GM19035 (cell line): Measurements from ENCODE around the gene SPPL2A.
"Not testable (repeated sequence)": the region's sequence is repeated elsewhere in the genome, so short reads cannot be mapped to it uniquely, and the experiment has no call there.

Source experiments
- ATAC-seq: cut with Tn5 transposase; IDR thresholded peaks from one replicate; pipeline ENCODE4 v1.9.1; 2021; ENCODE audit not compliant: unreplicated experiment

The SPPL2A gene

DNA sequence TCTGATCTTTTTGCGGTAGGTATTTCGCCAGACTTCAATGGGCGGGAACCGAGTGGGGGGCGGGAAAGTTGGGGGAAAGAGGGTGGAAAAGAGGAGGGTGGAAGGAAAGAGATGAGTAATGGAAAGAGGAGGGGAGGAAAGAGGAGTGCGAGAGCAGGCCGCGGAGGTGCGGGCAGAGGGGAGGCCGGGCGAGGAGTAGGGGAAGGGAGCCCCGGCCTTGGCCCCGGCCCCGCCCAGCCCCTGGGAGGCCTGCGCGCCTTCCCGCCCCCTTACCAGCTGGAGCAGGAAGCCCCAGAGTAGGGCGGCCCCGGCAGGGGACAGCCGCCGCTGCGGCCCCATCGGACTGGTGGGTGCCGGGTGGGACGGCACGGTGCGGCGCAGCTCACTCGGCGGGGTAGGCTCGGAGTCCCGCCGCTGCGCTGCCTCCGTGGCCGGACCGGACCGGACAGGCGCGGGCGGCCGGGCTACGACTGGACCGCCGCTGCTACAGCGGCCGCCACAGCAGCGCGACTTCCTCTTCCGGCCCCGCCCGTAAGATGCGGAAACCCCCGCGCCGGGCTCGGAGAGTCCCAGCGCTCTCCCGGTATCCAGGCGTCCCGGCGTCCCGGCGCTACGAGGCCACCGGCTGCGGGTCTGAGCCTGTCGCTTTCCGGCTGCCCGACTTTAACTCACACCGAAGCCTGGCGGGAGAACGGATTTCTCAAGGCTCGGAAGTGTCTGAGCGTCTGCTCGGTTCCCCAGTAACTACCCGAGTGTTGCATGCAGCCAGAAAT, at the start of gene SPPL2A:
TSS of gene SPPL2A (minus strand) at position 512 of the 773 bp plus-strand sequence. CDS start at position 339, 173 bp downstream.
- peak; percentile 86 for ATAC-seq

DNA sequence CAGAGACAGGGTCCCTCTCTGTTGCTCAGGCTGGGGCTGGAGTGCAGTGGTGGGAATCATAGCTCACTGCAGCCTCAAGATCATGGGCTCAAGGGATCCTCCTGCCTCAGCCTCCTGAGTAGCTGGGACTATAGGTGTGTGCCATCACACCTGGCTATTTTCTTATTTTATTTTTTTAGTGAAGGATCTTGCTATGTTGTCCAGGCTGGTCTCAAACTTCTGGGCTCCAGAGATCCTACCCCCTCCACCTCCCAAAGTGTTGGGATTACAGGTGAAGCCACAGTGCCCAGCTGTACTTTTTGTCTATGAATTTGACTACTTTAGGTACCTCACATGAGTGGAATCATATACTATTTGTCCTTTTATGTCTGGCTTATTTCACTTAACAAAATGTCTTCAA, 49.1 kb upstream of the SPPL2A start:
- no peak for ATAC-seq

GRCh38 chr15:50813865-50814264, 48.4 kb upstream of the SPPL2A start:
- no peak for ATAC-seq

DNA sequence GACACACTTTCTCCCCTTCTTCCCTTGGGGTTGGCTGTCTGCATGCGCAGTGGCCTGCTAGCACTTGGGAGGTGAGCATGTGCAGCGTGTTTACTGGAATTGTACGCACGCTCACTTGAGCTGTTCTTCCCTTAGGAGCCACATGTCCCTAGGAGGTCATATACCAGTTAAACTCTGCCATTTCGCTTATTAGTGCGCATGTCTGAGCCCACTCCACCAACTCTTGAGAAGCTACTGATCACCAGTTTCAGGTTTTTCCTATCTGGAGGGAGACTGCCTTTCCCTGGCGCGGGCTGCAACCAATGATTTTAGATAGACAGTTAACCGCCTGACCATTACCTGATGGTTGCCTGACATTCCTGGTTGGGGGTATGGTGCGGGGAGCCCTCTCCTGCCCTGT, 47.6 kb upstream of the SPPL2A start:
- ATAC-seq: no peak

DNA sequence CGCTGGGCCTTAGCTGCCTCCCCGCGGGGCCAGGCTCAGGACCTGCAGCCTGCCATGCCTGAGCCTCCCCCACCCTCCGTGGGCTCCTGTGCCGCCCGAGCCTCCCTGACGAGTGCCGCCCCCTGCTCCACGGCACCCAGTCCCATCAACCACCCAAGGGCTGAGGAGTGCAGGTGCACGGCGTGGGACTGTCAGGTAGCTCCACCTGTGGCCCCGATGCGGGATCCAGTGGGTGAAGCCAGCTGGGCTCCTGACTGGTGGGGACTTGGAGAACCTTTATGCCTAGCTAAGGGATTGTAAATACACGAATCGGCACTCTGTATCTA, 46.6 kb upstream of the SPPL2A start:
- not testable (repeated sequence) for ATAC-seq

DNA sequence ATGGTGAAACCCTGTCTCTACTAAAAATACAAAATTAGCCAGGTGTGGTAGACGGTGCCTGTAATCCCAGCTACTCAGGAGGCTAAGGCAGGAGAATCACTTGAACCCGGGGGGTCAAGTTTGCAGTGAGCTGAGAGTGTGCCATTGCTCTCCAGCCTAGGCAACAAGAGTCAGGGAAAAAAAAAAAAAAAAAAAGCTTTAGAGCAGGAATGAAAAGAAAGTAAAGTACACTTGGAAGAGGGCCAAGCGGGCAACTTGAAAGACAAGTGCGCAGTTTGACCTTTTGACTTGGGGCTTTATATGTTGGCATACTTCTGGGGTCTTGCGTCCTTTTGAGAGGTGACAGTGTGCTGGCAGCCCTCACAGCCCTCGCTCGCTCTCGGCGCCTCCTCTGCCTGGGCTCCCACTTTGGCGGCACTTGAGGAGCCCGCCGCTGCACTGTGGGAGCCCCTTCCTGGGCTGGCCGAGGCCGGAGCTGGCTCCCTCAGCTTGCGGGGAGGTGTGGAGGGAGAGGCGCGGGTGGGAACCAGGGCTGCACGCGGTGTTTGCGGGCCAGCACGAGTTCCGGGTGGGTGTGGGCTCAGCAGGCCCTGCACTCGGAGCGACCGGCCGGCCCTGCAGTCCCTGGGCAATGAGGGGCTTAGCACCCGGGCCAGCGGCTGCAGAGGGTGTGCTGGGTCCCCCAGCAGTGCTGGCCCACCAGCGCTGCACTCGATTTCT, 46.1 kb upstream of the SPPL2A start:
- ATAC-seq: not testable (repeated sequence)

GRCh38 chr15:50810128-50810527, 44.6 kb upstream of the SPPL2A start:
- no peak for ATAC-seq

DNA sequence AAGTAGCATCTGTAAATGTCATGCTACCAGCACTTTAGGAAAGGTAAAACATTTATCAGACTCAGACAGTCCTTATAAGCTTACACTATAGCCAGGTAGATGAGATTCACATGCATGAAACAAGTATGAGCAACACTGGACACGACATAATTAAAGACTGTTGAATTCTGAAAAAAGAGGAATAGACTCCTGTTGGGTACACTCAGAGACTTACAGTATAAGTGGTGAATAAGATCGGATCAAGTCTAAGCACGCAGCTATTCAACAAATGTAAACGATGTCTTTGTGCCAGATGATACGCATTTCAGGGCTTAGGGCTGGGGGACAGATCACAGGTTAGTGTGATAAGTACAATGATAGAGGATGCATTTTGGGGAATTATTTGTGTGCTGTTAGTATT, 43.2 kb upstream of the SPPL2A start:
- ATAC-seq: no peak

GRCh38 chr15:50803479-50804180, 38.1 kb upstream of the SPPL2A start:
- ATAC-seq: no peak

DNA sequence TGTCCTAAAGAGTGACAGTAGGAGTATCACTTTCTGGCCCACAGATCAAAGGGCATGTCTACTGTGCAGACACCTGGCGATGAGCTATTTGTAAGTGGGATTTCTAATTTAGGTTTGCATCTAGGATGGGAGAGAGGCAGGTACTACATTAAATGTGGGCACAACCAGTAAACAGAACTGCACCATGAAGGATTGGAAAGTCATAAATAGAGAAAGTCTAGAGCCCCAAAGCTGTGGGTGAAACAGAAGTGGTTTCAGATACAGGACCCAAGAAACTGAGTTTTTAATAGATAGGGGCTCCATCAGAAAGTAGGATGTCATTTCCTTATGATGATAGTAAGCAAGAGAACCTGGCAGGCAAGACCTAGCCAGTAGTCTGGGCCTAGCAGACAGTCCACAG, 35.2 kb upstream of the SPPL2A start:
- no peak for ATAC-seq

DNA sequence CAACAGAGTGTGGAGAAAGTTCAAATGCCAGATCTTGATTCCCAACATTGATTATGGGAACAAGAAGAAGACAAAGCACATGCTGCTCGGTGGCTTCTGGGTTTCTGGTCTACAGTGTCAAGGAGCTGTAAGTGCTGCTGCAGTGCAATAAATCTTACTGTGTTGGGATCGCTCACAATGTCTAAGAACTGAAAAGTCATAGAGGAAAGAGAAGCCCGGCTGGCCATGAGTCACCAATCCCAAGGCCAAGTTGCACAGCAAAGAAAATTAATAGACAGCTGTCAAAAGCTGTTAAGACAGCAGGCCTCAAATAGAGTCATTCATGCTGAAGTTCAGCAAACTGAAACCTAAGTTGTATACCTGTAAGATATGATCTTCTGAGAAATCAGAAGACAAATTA, 33.2 kb upstream of the SPPL2A start:
- ATAC-seq: no peak

GRCh38 chr15:50797926-50798325, 32.4 kb upstream of the SPPL2A start:
- ATAC-seq: no peak

- no peak for ATAC-seq
These were observed 26.0 kb upstream of the SPPL2A start for GRCh38 chr15:50791486-50791885.

DNA sequence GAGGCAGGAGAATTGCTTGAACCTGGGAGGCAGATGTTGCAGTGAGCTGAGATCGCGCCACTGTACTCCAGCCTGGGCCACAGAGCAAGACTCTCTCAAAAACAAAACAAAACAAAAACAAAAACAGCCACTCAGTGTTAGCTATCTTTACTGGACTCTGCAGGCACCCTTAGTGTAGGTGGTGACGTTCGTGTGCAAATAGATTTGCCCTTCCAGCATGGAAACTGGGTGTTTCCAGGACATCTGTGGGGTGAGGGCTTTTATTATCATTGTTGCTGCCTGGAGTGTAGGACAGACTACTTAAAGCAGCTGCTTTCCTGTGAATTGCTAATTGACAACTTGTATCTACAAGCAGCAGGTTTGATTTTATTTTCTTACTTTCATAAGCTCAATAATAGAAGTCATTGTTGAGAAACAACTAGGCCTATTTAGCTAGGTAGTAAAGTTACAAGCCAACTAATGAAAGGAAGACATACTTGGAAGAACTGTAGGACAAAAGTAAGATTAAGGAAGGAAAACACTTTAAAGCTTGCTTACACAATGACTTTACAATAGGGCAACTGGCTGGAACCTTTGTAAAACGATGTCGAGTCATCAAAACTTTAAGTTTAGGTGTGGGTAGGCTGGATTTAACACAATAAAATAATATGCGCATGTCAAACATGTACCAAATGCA, 25.4 kb upstream of the SPPL2A start:
- ATAC-seq: no peak

DNA sequence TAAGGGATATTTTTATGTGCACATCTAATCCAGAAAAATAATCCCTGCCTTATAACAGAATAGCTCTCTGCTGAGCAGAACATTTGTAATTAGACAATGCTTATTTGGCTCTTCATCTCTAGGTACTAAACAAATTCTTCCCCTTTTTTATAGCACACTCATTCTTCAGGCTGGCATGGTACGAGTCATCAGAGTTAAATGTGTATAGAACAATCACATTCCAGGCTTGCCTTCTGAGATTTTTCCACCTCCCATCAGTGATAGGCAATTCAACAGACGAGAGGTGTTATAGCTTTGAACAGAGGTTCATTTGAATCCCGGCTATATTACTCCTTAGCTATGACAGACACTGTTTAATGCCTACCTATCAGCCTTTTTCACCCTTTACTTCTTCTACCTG, 21.4 kb upstream of the SPPL2A start:
- ATAC-seq: no peak

- no peak for ATAC-seq
These were observed 20.9 kb upstream of the SPPL2A start for GRCh38 chr15:50786438-50786837.

DNA sequence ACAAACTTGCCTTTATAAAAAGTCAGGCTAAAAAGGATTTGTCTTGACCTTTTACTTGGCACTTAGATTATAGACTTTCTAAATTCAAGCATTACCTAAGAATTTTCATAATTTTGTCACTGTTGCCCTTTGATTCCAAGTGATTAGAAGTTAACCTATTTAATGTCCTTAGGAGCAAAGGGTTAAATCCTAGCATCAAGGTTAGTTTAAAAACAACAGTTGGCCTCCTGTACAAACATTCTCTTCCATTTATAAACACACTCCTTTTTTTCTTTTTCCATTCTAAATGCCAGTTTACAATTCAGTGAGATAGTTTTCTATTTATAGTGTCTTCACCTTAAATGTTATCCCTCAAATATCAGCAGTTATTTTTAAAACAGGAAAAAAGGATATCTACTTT, 18.4 kb upstream of the SPPL2A start:
- no peak for ATAC-seq

DNA sequence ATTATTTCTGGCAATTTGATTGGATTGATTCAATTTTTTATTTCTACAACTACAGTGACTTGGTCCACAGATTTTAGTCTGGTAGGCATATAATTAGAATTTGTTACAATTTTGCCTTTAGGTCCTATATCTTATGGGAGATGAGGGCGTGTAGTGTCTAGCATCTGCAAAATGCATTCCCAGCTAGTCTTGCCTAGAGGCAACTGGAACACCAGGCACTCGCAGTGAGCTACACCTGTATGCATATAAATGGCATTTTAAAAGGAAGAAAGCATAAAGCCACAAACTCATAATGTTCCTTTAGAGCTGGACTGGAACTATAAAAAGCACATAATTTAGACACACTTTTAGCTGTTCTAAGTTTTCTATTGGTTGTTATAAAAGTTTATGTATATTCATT, 17.9 kb upstream of the SPPL2A start:
- no peak for ATAC-seq

GRCh38 chr15:50778086-50778485, 12.6 kb upstream of the SPPL2A start:
- no peak for ATAC-seq

GRCh38 chr15:50777042-50777441, 11.5 kb upstream of the SPPL2A start:
- ATAC-seq: no peak

DNA sequence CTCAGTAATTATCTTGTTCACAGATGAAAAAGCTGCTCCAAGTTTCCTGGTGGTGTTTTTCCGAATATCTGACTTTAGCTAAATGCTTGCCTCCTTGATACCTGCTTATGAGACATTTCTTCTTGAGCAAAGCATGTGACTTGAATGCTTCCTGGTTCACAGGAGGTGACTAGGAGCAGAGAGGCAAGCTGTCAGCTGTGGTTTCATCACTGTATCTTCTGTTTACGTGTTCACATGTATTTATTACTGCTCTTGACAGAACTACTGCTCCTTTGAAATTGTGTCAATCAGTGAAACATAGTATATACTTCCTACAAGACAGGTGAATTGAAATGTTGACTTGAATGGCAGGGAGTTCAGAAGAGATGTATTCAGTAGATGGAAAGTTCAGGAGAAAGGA, 8.9 kb upstream of the SPPL2A start:
- ATAC-seq: no peak

GRCh38 chr15:50773389-50773788, 7.9 kb upstream of the SPPL2A start:
- no peak for ATAC-seq
